SW 1271 (cell line): ENCODE measurements around the gene RBM7.

ENCODE experiments used
- DNase-seq, 2 experiments: peaks; one replicate each; lab custom pipeline; 2025; lab: John Stamatoyannopoulos, UW

RBM7 gene

GRCh38 chr11:114396916-114397315 is 3.5 kb upstream of the RBM7 start:
- DNase-seq = no peak

- DNase-seq = no peak
Measured at GRCh38 chr11:114397349-114397982, 3.0 kb upstream of the RBM7 start.

DNA sequence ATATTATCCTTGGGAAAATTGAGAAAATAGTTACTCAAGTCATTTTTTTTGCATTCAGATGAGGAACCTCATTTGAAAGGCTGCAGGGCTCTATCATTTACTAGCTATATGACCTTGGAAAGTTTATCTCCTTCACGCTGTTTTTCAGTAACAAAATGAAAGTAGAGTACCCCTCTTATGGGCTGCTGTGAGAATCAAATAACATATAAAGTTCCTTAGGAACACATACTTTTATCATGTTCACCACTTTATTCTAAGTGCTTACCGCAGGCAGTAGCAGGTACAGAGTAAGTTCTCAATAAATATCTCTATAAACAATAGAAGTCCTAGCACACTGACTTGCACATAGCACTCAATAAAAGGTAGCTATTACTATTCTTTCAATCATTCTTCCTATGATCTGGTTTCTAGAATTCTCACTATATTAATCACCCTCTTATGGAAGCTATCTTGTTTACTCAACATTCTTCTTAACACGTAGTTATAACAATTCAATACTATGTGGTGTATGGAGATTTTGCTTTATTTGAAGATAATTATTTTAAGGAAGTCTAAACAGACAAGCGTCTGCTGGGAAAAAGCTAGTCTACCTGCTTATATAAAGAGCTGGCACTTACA is 2.1 kb upstream of the RBM7 start:
- DNase-seq = no peak

DNA sequence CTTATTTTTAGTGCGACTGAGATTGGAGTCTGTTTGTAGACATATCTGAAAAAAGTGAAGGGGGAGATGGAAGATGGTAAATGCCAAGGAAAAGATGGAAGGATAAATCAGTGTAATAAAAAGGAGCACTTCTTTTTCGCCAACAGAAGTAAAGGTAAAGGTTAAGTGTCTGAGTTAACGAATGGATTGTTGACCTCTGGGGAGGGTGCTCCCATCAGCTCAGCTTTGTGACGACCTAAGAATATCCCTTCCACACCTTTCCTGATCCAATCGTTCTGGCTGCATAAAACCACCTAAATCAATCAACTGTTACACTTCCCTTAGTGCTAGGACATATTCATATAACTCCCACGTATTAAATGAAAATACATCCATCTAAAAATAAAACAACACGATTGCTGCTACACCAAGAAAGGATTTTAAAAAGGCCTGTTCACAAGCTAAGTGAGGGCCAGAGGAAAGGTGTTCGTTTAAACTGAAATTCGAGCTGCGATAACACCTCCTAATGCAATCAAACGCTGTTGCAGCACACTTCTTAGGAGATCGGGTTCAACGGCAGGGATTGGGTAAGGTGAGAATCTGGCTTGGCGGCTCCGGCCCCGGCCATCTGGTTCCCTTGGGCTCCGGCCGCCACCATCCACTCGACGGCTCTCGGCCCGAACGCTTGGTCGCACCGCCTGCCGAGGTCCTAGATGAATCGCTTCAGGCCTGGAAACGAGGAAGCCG is 813 bp upstream of the RBM7 start:
- peak in 1 of 2 experiments; percentile 56 for DNase-seq

GRCh38 chr11:114400915-114401223 is 403 bp downstream of the RBM7 start:
- DNase-seq = no peak

- DNase-seq = no peak
Measured at GRCh38 chr11:114401311-114401710, 845 bp downstream of the RBM7 start.

- no peak for DNase-seq
Measured at GRCh38 chr11:114412946-114413345, 12.5 kb downstream of the RBM7 start.

DNA sequence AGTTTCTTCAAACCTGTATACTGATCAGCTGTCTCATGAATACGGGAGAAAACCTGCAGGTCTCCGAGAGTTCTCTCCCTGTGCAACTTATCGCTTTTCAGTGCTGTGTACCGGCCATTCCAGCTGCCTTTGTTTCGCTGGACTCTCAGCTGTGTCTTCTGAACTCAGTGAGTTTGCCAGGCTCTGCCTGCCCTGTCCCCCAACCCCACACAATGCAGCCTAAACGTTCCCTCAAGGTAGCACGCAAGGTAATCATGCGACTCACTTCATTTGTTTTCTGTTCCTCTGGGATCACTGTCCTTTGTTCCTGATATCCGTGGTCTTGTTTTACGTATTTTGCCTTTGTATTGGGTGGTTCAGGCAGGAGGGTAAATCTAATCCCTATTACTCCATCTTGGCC is 13.5 kb downstream of the RBM7 start:
- no peak for DNase-seq

DNA sequence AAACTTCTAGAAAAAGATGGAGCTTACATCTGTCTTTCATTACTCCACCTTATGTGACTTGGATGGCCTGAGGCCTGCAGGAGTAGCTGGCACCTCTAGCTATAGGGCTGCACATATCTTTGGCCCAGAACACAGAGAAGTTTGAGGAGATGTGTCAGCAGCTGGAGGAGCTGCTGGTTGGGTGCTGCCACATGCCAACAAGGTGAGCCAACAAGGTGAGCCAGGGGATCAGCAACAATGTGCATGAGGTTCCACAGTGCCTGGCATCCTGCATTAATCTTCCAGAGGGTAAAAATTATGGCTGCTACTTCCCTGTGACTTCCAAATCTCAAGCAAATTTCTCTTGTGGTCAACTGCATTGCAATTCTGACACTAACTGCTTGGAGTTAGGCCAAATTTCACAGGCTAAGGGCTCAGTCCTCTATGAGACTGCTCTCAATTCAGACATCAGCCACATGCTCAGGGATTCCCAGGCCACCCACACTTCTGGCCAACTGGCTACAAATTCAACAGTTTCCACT is 16.0 kb downstream of the RBM7 start:
- DNase-seq = no peak

- no peak for DNase-seq
Measured at GRCh38 chr11:114426280-114426679, 25.8 kb downstream of the RBM7 start.

GRCh38 chr11:114430290-114430689 is 29.8 kb downstream of the RBM7 start:
- DNase-seq = no peak

DNA sequence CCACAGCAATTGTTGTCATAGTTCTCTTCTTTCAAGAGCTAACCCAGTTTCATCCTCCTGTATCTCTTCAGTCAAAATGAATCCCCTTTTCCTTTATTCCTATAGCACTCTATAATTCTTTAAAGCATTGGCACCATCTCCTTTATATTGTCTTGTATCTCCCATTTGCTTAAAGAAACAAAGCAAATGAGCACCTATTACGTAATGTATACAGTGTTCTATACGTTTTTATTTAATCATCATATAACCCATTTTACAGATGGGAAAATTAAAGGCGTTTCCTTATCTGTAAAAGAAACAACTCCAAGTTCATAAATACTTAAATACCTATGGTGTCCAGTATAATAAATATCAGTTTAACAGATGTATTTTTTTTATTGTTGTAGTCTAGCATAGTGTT is 32.4 kb downstream of the RBM7 start:
- no peak for DNase-seq

DNA sequence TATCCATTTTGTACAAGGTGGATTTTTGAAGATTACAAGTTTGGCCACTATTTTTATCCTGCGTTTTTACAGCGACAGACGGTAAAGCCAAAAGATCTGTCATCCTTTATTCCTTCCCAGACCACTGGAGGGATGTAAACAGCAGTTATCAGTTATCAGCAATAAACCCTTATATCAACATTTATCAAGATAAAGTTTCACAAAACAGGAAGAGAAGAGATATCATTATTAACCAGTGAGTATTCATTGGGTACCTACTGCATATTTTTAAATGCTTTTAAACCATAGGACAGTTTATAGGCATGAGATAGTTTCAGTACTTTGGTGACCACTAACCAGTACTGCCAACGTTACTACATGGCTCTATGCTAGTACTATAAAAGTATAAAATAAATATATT is 32.9 kb downstream of the RBM7 start:
- DNase-seq = no peak

DNA sequence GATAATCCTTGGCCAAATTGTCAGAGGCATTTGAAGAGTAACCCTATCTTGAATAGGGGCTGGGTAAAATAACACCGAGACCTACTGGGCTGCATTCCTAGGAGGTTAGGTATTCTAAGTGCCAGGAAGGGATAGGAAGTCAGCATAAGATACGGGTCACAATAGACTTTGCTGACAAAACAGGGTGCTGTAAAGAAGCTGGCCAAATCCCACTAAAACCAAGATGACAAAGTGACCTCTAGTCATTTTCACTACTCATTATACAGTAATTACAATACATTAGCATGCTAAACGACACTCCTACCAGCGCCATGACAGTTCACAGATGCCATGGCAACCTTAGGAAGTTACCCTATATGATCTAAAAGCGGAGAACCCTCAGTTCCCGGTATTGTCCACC is 37.8 kb downstream of the RBM7 start:
- no peak for DNase-seq

- peak; percentile 71 to 85 for DNase-seq
Measured at GRCh38 chr11:114439229-114440120, 39.0 kb downstream of the RBM7 start, which contains the start of gene REXO2. TSS of gene REXO2 (plus strand) at chr11:114439467. CDS start at chr11:114439529, 62 bp downstream.

- DNase-seq = no peak
Measured at GRCh38 chr11:114440121-114440860, 39.8 kb downstream of the RBM7 start.

DNA sequence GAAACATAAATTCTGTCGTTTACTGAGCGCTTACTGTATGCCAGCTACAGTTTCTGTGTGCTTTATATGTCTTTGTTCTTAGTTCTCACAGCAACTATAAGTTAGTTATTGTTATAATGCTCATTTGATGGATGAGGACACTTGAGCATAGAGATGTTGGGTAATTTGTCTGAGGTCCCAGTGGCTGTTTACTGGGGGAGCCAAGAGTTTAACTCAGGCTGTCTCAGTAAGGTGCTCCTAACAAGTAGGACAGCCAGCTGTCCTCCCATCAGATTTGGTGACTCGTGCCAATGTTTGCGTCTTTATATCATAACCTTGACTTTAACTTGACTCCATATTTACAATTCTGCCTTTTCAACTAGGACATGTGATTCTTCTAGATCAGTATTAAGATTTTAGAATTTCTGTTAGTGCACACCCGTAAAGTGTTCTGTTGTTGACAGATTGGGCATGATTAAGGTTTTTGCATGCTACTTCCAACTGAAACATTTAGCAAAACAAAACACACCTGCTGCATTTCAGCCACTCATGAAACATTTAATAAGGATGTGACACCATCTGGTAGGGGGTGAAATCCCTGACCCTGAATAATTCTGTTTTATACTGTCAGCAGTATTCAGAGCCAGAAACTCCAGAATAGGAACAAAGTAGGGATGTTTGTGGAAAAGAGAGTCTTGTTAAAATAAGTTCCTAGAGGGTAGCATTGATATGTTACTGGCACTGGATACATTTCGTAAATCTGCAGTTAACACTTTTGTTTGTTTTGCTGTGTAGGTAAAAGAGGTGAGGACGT is 40.7 kb downstream of the RBM7 start:
- no peak for DNase-seq

GRCh38 chr11:114441921-114442320 is 41.5 kb downstream of the RBM7 start:
- DNase-seq = no peak

GRCh38 chr11:114442536-114442935 is 42.1 kb downstream of the RBM7 start:
- no peak for DNase-seq

DNA sequence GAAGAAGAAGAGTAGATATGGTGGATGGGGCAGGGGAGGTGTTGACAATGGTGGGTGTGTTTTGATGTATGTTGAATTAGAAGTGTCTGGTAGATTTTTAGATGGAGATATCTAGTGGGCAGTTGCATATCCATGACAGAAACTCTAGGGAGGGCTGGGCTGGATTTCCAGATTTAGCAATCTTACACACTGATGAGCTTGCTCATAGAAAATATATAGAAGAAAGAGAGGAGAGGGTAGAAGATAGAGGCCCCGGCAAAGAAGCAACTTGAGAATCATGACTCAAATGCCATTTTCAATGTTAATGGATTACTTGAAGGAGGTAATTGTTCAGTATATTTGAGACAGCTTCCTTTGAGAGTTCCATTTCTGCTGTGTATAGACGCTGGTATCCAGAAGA is 47.0 kb downstream of the RBM7 start:
- DNase-seq = no peak

DNA sequence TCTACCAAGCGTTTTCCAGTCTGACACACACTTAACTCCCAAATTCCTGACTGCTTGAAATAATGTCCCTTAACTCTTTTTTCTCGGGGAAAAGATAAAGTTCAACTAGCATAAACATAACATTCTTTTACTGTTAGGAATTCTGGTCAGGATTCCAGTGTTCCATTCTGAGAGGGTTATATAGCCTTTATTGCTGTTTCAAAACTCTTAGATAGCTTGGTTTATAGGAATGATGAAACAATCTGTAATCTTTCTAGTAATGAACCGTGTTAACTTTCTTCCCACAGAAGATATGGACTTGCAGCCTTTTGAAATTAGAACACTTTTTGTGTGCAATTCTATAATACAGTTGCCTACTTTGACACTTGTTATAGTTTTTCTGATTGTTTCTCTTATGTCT is 47.4 kb downstream of the RBM7 start:
- no peak for DNase-seq
